GM12878 (cell line): ENCODE data around the gene EWSR1. TPM values are rescaled to one million over a fixed set of nuclear protein-coding genes. Genes with fewer than 3 reads are reported as not detected.

Source experiments
- ATAC-seq: fragments of 200-7000 bp; cut with Tn5 transposase; 3 replicates; pipeline ENCODE4 v1.9.1; 2020; ENCODE audit warnings: mild to moderate bottlenecking, moderate library complexity
- BruUV-seq: library from RNA; stranded (reverse); fragments of 400-500 nt; replicated peaks from 2 replicates; lab custom pipeline; 2021; lab: Mats Ljungman, UMichigan
- CTCF ChIA-PET: fragments of 300-600 bp; sonication (Branson Sonifier 250); formaldehyde crosslinking; extraction: SDS; loops from one replicate; lab custom pipeline; 2021; ENCODE audit warnings: inconsistent platforms; lab: Yijun Ruan, JAX
- POLR2A ChIA-PET: fragments of 350-600 bp; formaldehyde crosslinking; extraction: SDS; loops from one replicate; lab custom pipeline; 2021; ENCODE audit warnings: inconsistent platforms; lab: Charles Lee
- RAD21 ChIA-PET: fragments of 300-600 bp; sonication (Branson Sonifier 250); formaldehyde crosslinking; loops from one replicate; lab custom pipeline; 2023; ENCODE audit warnings: antibody characterized with exemption; ENCODE audit not compliant: unreplicated experiment; lab: Charles Lee
- SMC1A ChIA-PET: fragments of 300-600 bp; sonication (Branson Sonifier 250); formaldehyde crosslinking; loops from one replicate; lab custom pipeline; 2023; ENCODE audit not compliant: unreplicated experiment, uncharacterized antibody; lab: Charles Lee
- DNase-seq: peaks from one replicate; pipeline ENCODE4 v3.0.0-alpha.2; 2011; ENCODE audit warnings: low read depth, low spot score
- FAIRE-seq: peaks from 3 replicates; lab custom pipeline; 2011; peaks lifted over from hg19 to GRCh38; lab: Jason Lieb, UNC
- H2AFZ ChIP-seq: 2 replicates; pipeline ENCODE4 v1.6.0; 2011; ENCODE audit warnings: low read depth, low read length, control low read depth; ENCODE audit not compliant: control insufficient read depth
- H3K27ac ChIP-seq: 2 replicates; pipeline ENCODE4 v1.5.1; 2011; ENCODE audit warnings: control low read depth; ENCODE audit not compliant: control insufficient read depth, insufficient read depth
- H3K27me3 ChIP-seq, 2 experiments: replicated peaks in 1 of 2; 2 replicates each; pipeline versions ENCODE4 v1.6.0 to v1.6.1; 2011; ENCODE audit warnings: low read length in 1 of 2; ENCODE audit not compliant: control insufficient read depth in 2 of 2, insufficient read depth in 2 of 2
- H3K36me3 ChIP-seq, 2 experiments: 2 replicates each; pipeline ENCODE4 v1.5.1; 2011; ENCODE audit warnings: low read length in 1 of 2; ENCODE audit not compliant: control insufficient read depth in 2 of 2, insufficient read depth in 2 of 2
- H3K4me1 ChIP-seq: 2 replicates; pipeline ENCODE4 v1.6.1; 2011; ENCODE audit warnings: mild to moderate bottlenecking, low read length, moderate library complexity, mixed read lengths; ENCODE audit not compliant: control insufficient read depth, insufficient read depth
- H3K4me2 ChIP-seq: 2 replicates; pipeline ENCODE4 v1.6.0; 2011; ENCODE audit warnings: control low read depth; ENCODE audit not compliant: control insufficient read depth, insufficient read depth
- H3K4me3 ChIP-seq: fragments of 200-600 bp; sonication (generic); 2 replicates; pipeline ENCODE4 v1.5.1; 2016
- H3K79me2 ChIP-seq: 2 replicates; pipeline ENCODE4 v1.6.0; 2011; ENCODE audit warnings: low read length; ENCODE audit not compliant: control insufficient read depth, insufficient read depth
- H3K9ac ChIP-seq: 2 replicates; pipeline ENCODE4 v1.8.0; 2011; ENCODE audit warnings: low read length, control low read depth, mixed read lengths; ENCODE audit not compliant: control insufficient read depth, insufficient read depth
- H3K9me3 ChIP-seq: replicated peaks from 3 replicates; pipeline ENCODE4 v1.5.1; 2011; ENCODE audit warnings: mild to moderate bottlenecking, low read length; ENCODE audit not compliant: control insufficient read depth, insufficient read depth
- H4K20me1 ChIP-seq: 2 replicates; pipeline ENCODE4 v1.6.0; 2011; ENCODE audit not compliant: control insufficient read depth, insufficient read depth
- BMI1 ChIP-seq: fragments of 450-650 bp; IDR thresholded peaks from 2 replicates; pipeline ENCODE4 v1.6.1; 2016; ENCODE audit warnings: mild to moderate bottlenecking, moderate library complexity, borderline replicate concordance
- CEBPZ ChIP-seq: fragments of 150-350 bp; IDR thresholded peaks from 2 replicates; pipeline ENCODE4 v1.6.1; 2016; ENCODE audit warnings: low read depth, low read length
- EZH2 ChIP-seq: IDR thresholded peaks from 2 replicates; pipeline ENCODE4 v1.6.1; 2012; ENCODE audit warnings: low read depth, mild to moderate bottlenecking, control low read depth, inconsistent platforms, low read length, borderline replicate concordance; ENCODE audit not compliant: control insufficient read depth
- FOXM1 ChIP-seq: IDR thresholded peaks from 2 replicates; pipeline ENCODE4 v1.6.1; 2012; ENCODE audit warnings: low read depth, mild to moderate bottlenecking, inconsistent platforms, low read length, moderate library complexity
- IKZF2 ChIP-seq, 2 experiments: fragments of 450-650 bp; IDR thresholded peaks; 2 replicates each; pipeline ENCODE4 v1.6.1; 2017; ENCODE audit warnings: mild to moderate bottlenecking in 2 of 2, moderate library complexity in 2 of 2
- IRF4 ChIP-seq: IDR thresholded peaks from 2 replicates; pipeline ENCODE4 v1.6.1; 2011; ENCODE audit warnings: low read depth, low read length
- KAT2A ChIP-seq: conservative IDR thresholded peaks from 2 replicates; pipeline ENCODE4 v1.6.1; 2011; ENCODE audit warnings: low read depth, low read length; ENCODE audit not compliant: control insufficient read depth
- MXI1 ChIP-seq: fragments of 150-350 bp; IDR thresholded peaks from 2 replicates; pipeline ENCODE4 v1.6.1; 2011; ENCODE audit warnings: low read depth, mild to moderate bottlenecking, inconsistent platforms, low read length, improper control_type of control experiment
- NFXL1 ChIP-seq: fragments of 450-650 bp; IDR thresholded peaks from 2 replicates; pipeline ENCODE4 v1.6.1; 2017; ENCODE audit warnings: antibody characterized with exemption, mild to moderate bottlenecking, borderline replicate concordance
- TBL1XR1 ChIP-seq: IDR thresholded peaks from 2 replicates; pipeline ENCODE4 v1.6.1; 2012; ENCODE audit warnings: low read depth, low read length, improper control_type of control experiment
- ZBTB4 ChIP-seq: fragments of 450-650 bp; formaldehyde crosslinking; IDR thresholded peaks from 2 replicates; pipeline ENCODE4 v1.4.0; 2022; ENCODE audit warnings: mild to moderate bottlenecking, moderate library complexity
- ZBTB40 ChIP-seq: fragments of 450-650 bp; IDR thresholded peaks from 2 replicates; pipeline ENCODE4 v1.6.1; 2016; ENCODE audit warnings: mild to moderate bottlenecking, moderate library complexity, borderline replicate concordance
- ZNF622 ChIP-seq: fragments of 450-650 bp; IDR thresholded peaks from 2 replicates; pipeline ENCODE4 v1.6.1; 2017; ENCODE audit warnings: mild to moderate bottlenecking, inconsistent platforms
- WGBS: methylation state at CpG from one replicate; pipeline ENCODE4 v1.1.6; 2016; ENCODE audit warnings: low lambda C conversion rate; ENCODE audit not compliant: insufficient replicate concordance, insufficient coverage; ENCODE audit errors: missing lambda C conversion rate; 5-methylcytosine and 5-hydroxymethylcytosine counted together
- in situ Hi-C: fragments of 300-500 bp; cut with MboI; formaldehyde crosslinking; loops from 9 replicates; pipeline ENCODE4 v1.14.3; 2018; ENCODE audit warnings: mixed read lengths
- intact Hi-C: fragments of 100-400 bp; cut with micrococcal nuclease; formaldehyde crosslinking; loops from one replicate; pipeline ENCODE4 v1.14.2; 2022; ENCODE audit not compliant: unreplicated experiment
- polyA plus RNA-seq, 11 experiments: library from polyadenylated mRNA; depleted of rRNA in 4 of 11; unstranded in 6 of 11; stranded (reverse) in 5 of 11; fragments of >200 nt; fragmentation: Nextera tagmentation in 4 of 11; fragmentation: Illumina TruSeq in 1 of 11; extraction: Ambion mirVana in 4 of 11; extraction: Trizol in 1 of 11; gene quantifications; 1 replicate in 1 of 11; 2 replicates in 10 of 11; pipeline versions ENCODE4 v1.2.1 to v1.2.3, GENCODE V29; 2011 to 2016; ENCODE audit warnings: inconsistent platforms in 2 of 11, missing spikeins in 2 of 11, low read depth in 1 of 11
- total RNA-seq, 4 experiments: library from RNA; depleted of rRNA in 3 of 4; stranded (reverse); fragments of >200 nt in 3 of 4; fragmentation: Illumina TruSeq in 1 of 4; extraction: Trizol in 1 of 4; gene quantifications; 2 replicates each; pipeline versions ENCODE4 v1.2.1 to v1.2.3, GENCODE V29; 2013 to 2021

EWSR1 gene
- total and polyA plus RNA-seq, 10 of the 15 experiments (the other 5 are each of a cell fraction or from before 2014, with no cell fraction given): 130 to 480 (median 356) TPM

GRCh38 chr22:29332886-29333496, 64.9 kb downstream of the EWSR1 start:
- no peak overlapping the region for H3K4me3 ChIP-seq
- no peaks in the 10 kb centered on the region for H4K20me1 ChIP-seq
- no peaks in the 10 kb centered on the region for H3K79me2 ChIP-seq
- WGBS: 92% methylated on average over 8 of the region's 8 CpGs
- CTCF ChIA-PET: no interaction called here
- POLR2A ChIA-PET: no interaction called here
- H3K27me3 ChIP-seq: no peaks in the 10 kb centered on the region
- H2AFZ ChIP-seq: no peak overlapping the region
- RAD21 ChIA-PET: no interaction called here
- H3K27ac ChIP-seq: no peak overlapping the region
- in situ Hi-C loops: no loop called here
- BruUV-seq: no TSS peak
- H3K36me3 ChIP-seq: peaks cover 9 to 48% of the 10 kb centered on the region in 2 experiments; a peak in 3 of 4 replicates
- H3K4me1 ChIP-seq: no peaks in the 10 kb centered on the region
- H3K4me2 ChIP-seq: no peak overlapping the region
- FAIRE-seq (no peak), DNase-seq (no peak), ATAC-seq (no peak)
- intact Hi-C loops: no loop called here
- H3K9me3 ChIP-seq: no peaks in the 10 kb centered on the region
- SMC1A ChIA-PET: no interaction called here
- H3K9ac ChIP-seq: no peak overlapping the region
- TF ChIP-seq TBL1XR1 (no peak), ZNF622 (no peak), ZBTB40 (no peak), IKZF2 (IDR thresholded peaks at IDR 0.05) (no peak), ZBTB4 (no peak), CEBPZ (no peak), FOXM1 (no peak), MXI1 (no peak), KAT2A (no peak), BMI1 (no peak), IRF4 (no peak), EZH2 (no peak), NFXL1 (no peak)
